Sigmoid colon (tissue), 7 donors: ENCODE data around the gene ATP1B3. TPM values are rescaled to one million over a fixed set of nuclear protein-coding genes. Genes with fewer than 3 reads are reported as not detected.

Source experiments
- DNase-seq: peaks from one replicate; pipeline ENCODE4 v3.0.0-alpha.2; 2019
- H3K27ac ChIP-seq, 4 donors: fragments of 200-600 bp; sonication (generic); one replicate each; pipeline ENCODE4 v1.5.1; 2016 to 2019; ENCODE audit warnings: mild to moderate bottlenecking in 1 of 4
- H3K27me3 ChIP-seq, 3 donors: fragments of 200-600 bp; sonication (generic); one replicate each; pipeline ENCODE4 v1.5.1; 2019; ENCODE audit warnings: mild to moderate bottlenecking in 1 of 3
- H3K36me3 ChIP-seq, 4 donors: fragments of 200-600 bp; sonication (generic); one replicate each; pipeline ENCODE4 v1.5.1; 2016 to 2019
- H3K4me1 ChIP-seq, 4 donors: fragments of 200-600 bp; sonication (generic); one replicate each; pipeline ENCODE4 v1.5.1; 2017 to 2019
- H3K4me3 ChIP-seq, 4 donors: fragments of 200-600 bp; sonication (generic); one replicate each; pipeline ENCODE4 v1.5.1; 2017 to 2019; ENCODE audit warnings: mild to moderate bottlenecking in 2 of 4, moderate library complexity in 1 of 4
- H3K9me3 ChIP-seq, 4 donors: fragments of 200-600 bp in 3 of 4; sonication (generic) in 3 of 4; one replicate each; pipeline versions ENCODE4 v1.5.1 to v1.6.1; 2013 to 2019
- CTCF ChIP-seq, 4 experiments: fragments of 450-650 bp in 3 of 4; fragments of 200-600 bp in 1 of 4; IDR thresholded peaks; one replicate each; pipeline ENCODE4 v1.5.1; 2016 to 2019; ENCODE audit warnings: antibody characterized with exemption in 4 of 4, mild to moderate bottlenecking in 3 of 4, moderate library complexity in 2 of 4
- EP300 ChIP-seq, 4 donors: sonication (generic); formaldehyde crosslinking; IDR thresholded peaks; one replicate each; pipeline ENCODE4 v1.6.1; 2017; ENCODE audit warnings: antibody characterized with exemption in 4 of 4
- POLR2A ChIP-seq, 2 donors: fragments of 450-650 bp; IDR thresholded peaks; one replicate each; pipeline ENCODE4 v1.6.1; 2016; ENCODE audit warnings: antibody characterized with exemption in 2 of 2, mild to moderate bottlenecking in 2 of 2, moderate library complexity in 2 of 2
- POLR2AphosphoS5 ChIP-seq, 4 donors: sonication (generic); formaldehyde crosslinking; IDR thresholded peaks; one replicate each; pipeline ENCODE4 v1.6.1; 2017; ENCODE audit warnings: antibody characterized with exemption in 4 of 4
- WGBS, 2 donors: extraction: QIAGEN DNeasy Blood & Tissue Kit; methylation state at CpG; one replicate each; pipeline ENCODE4 v1.1.7; 2013; 5-methylcytosine and 5-hydroxymethylcytosine counted together
- intact Hi-C: fragments of 100-400 bp; cut with DNase I; formaldehyde crosslinking; loops from one replicate; pipeline ENCODE4 v1.15.1; 2023
- polyA plus RNA-seq, 3 donors: library from polyadenylated mRNA; stranded (reverse); fragments of 200-250 nt; gene quantifications; one replicate each; pipeline ENCODE4 v1.2.3, GENCODE V29; 2013
- total RNA-seq, 4 donors: library from RNA; depleted of rRNA; stranded (reverse); fragments of >200 nt; gene quantifications; one replicate each; pipeline ENCODE4 v1.1.0, GENCODE V29; 2016
- donor health status: healthy with polysubstance abuse.
- donor health status: Bipolar disorder and iron deficiency.
- donor health status: healthy.

ATP1B3 gene
- total and polyA plus RNA-seq, 7 donors = 29.9 to 235 (median 69.5) TPM

- H3K9me3 ChIP-seq = no peaks in the 10 kb centered on the region
- intact Hi-C loops = no loop called here
- H3K27ac ChIP-seq = no peak overlapping the region
- 81 to 88% methylated on average over 5 of the region's 5 CpGs for WGBS, 2 donors
- no peaks in the 10 kb centered on the region for H3K36me3 ChIP-seq
- DNase-seq = no peak
- TF ChIP-seq POLR2AphosphoS5 (IDR thresholded peaks at IDR 0.05) = peak in 1 of 4 donors; percentile 34
- no peak for TF ChIP-seq CTCF (IDR thresholded peaks at IDR 0.05)
- no peak overlapping the region for H3K4me3 ChIP-seq
- H3K27me3 ChIP-seq = no peaks in the 10 kb centered on the region
- H3K4me1 ChIP-seq = no peaks in the 10 kb centered on the region
Measured at GRCh38 chr3:141851411-141851810, 25.0 kb upstream of the ATP1B3 start.

- intact Hi-C loops = no loop called here
- no peak for DNase-seq
- no peak overlapping the region for H3K4me3 ChIP-seq
- 78 to 85% methylated on average over 4 of the region's 4 CpGs for WGBS, 2 donors
- H3K4me1 ChIP-seq = no peaks in the 10 kb centered on the region
- peak overlapping the region in 2 of 4 donors; percentile 48 to 58 for H3K27ac ChIP-seq
- no peaks in the 10 kb centered on the region for H3K36me3 ChIP-seq
- H3K27me3 ChIP-seq = no peaks in the 10 kb centered on the region
- TF ChIP-seq POLR2AphosphoS5 (IDR thresholded peaks at IDR 0.05) = no peak
- TF ChIP-seq POLR2A (IDR thresholded peaks at IDR 0.05) = no peak
- no peak for TF ChIP-seq EP300 (IDR thresholded peaks at IDR 0.05)
- no peak for TF ChIP-seq CTCF (IDR thresholded peaks at IDR 0.05)
- no peaks in the 10 kb centered on the region for H3K9me3 ChIP-seq
Measured at GRCh38 chr3:141853081-141853601, 23.3 kb upstream of the ATP1B3 start.

DNA sequence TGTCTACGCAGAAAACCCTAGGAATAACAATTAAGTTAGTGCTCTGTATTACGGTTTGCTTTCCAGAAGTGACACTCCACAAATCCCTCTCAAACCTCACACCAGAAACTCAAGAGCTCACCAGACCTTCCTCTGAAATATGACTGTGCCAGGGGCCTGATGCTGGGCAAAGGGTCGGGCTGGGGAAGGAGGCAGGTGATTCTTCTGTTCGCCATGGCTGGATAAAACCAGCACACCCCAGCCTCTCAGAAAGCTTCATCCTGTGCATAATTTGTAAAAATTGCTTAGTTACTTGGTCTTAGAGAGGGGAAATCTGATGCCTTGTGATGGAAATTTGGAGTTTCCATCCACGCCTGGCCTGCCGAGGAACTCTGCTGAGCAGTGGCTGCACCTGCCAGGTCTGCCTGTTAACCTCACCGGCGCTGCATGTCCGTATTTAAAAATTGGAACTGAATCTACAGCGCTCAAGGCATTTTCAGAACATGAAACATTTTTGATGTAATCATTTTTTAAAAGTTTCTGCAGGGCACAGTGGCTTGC, 22.7 kb upstream of the ATP1B3 start:
- DNase-seq = no peak
- H3K4me3 ChIP-seq = no peak overlapping the region
- peak overlapping the region in 1 of 4 donors; percentile 9 for H3K27ac ChIP-seq
- TF ChIP-seq EP300 (IDR thresholded peaks at IDR 0.05) (no peak), POLR2A (IDR thresholded peaks at IDR 0.05) (no peak), CTCF (IDR thresholded peaks at IDR 0.05) (no peak), POLR2AphosphoS5 (IDR thresholded peaks at IDR 0.05) (no peak)
- no peaks in the 10 kb centered on the region for H3K9me3 ChIP-seq
- WGBS, 2 donors = 79 to 85% methylated on average over 10 of the region's 10 CpGs
- intact Hi-C loops = no loop called here
- no peaks in the 10 kb centered on the region for H3K4me1 ChIP-seq
- H3K27me3 ChIP-seq = no peaks in the 10 kb centered on the region
- H3K36me3 ChIP-seq = no peaks in the 10 kb centered on the region

GRCh38 chr3:141854599-141854998, 21.8 kb upstream of the ATP1B3 start:
- WGBS, 2 donors = 94 to 95% methylated on average over 1 of the region's 1 CpG
- Histone ChIP-seq H3K36me3 (no peaks in the 10 kb centered on the region), H3K4me3 (no peak overlapping the region), H3K27ac (no peak overlapping the region), H3K27me3 (no peaks in the 10 kb centered on the region), H3K4me1 (no peaks in the 10 kb centered on the region), H3K9me3 (no peaks in the 10 kb centered on the region)
- no peak for DNase-seq
- no peak for TF ChIP-seq POLR2AphosphoS5 (IDR thresholded peaks at IDR 0.05)
- no peak for TF ChIP-seq EP300 (IDR thresholded peaks at IDR 0.05)
- TF ChIP-seq POLR2A (IDR thresholded peaks at IDR 0.05) = no peak
- no peak for TF ChIP-seq CTCF (IDR thresholded peaks at IDR 0.05)
- intact Hi-C loops = no loop called here

DNA sequence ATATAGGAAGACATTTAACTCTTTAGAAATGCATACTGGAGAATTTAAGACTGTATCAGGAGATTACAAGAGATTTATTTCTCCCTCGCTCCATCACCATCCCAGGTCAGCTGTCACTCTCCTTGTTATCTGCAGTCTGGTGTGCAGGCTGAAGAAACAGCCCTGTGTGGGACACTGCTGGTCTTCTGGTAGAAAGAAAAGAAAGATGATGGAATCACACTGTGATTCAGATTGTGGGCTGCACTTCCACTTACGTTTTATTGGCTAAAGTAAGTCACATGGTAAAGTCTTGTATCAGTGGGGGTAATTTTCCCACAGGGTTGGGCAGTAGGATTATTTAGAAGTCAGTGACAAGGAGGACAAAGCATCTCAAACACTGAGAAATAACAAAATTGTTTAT, 18.1 kb upstream of the ATP1B3 start:
- Histone ChIP-seq H3K27ac (no peak overlapping the region), H3K4me1 (no peaks in the 10 kb centered on the region), H3K27me3 (no peaks in the 10 kb centered on the region), H3K4me3 (no peak overlapping the region), H3K9me3 (no peaks in the 10 kb centered on the region), H3K36me3 (no peaks in the 10 kb centered on the region)
- 85 to 91% methylated on average over 2 of the region's 2 CpGs for WGBS, 2 donors
- TF ChIP-seq POLR2AphosphoS5 (IDR thresholded peaks at IDR 0.05) (no peak), POLR2A (IDR thresholded peaks at IDR 0.05) (no peak)
- no peak for DNase-seq
- intact Hi-C loops = no loop called here
